Mammary epithelial cell (primary cell): ENCODE data around the gene ERBB4.

Experiments used
- CTCF ChIP-seq, 2 donors: IDR thresholded peaks in 1 of 2; conservative IDR thresholded peaks in 1 of 2; 2 replicates each; pipeline ENCODE4 v1.5.1; 2011 to 2012; ENCODE audit warnings: inconsistent platforms in 2 of 2, low read length in 2 of 2, mild to moderate bottlenecking in 2 of 2, control low read depth in 1 of 2, low read depth in 1 of 2; ENCODE audit not compliant: insufficient read depth in 1 of 2; ENCODE audit errors: extremely low read depth in 1 of 2
- EZH2 ChIP-seq: IDR thresholded peaks from 2 replicates; pipeline ENCODE4 v1.6.1; 2012; ENCODE audit warnings: low read length, inconsistent platforms, borderline replicate concordance

GRCh38 chr2:211371465-211371864 is 1167.1 kb downstream of the ERBB4 start:
- TF ChIP-seq EZH2 (no peak), CTCF (conservative IDR thresholded peaks at IDR 0.05 in 1 of 2, IDR thresholded peaks at IDR 0.05 in 1 of 2; ENCODE audit: extremely low read depth in 1 of 2, insufficient read depth in 1 of 2, low read depth in 1 of 2, low read length in 2 of 2) (no peak)
